ENCODE results near the gene SLC31A1. TPM values are rescaled to one million over a fixed set of nuclear protein-coding genes. Genes with fewer than 3 reads are reported as not detected.

Gene SLC31A1
- total RNA-seq, 1 experiment from 2014 or later, result 27.2 TPM

DNA sequence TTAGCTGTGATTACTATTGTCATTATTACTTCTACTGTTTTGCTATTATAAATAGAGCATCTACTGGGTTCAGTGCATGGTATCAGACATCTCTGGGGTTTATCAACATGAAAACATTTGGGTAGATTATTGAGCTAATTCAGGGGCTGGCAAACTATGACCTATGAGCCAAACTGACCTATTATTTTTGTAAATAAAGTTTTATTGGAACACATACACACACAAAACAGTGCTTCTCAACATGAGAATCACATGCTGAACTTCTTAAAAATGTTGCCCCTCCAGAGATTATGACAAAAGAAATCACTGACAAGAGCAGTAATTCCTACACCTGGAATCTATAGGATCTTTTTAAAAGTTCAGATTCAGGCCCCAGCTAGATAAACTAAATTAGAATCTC is 40.2 kb upstream of the SLC31A1 start:
- ChIA-PET POLR2A (ENCODE audit: unreplicated experiment) (no interaction called here), CTCF (no interaction called here)
- no peaks in the 10 kb centered on the region for H4K20me1 ChIP-seq (ENCODE audit: insufficient read depth)
- DNase-seq, result no peak
- TF ChIP-seq, protein P1, sequence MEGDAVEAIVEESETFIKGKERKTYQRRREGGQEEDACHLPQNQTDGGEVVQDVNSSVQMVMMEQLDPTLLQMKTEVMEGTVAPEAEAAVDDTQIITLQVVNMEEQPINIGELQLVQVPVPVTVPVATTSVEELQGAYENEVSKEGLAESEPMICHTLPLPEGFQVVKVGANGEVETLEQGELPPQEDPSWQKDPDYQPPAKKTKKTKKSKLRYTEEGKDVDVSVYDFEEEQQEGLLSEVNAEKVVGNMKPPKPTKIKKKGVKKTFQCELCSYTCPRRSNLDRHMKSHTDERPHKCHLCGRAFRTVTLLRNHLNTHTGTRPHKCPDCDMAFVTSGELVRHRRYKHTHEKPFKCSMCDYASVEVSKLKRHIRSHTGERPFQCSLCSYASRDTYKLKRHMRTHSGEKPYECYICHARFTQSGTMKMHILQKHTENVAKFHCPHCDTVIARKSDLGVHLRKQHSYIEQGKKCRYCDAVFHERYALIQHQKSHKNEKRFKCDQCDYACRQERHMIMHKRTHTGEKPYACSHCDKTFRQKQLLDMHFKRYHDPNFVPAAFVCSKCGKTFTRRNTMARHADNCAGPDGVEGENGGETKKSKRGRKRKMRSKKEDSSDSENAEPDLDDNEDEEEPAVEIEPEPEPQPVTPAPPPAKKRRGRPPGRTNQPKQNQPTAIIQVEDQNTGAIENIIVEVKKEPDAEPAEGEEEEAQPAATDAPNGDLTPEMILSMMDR (conservative IDR thresholded peaks at IDR 0.05), result no peak
- TF ChIP-seq EZH2 (IDR thresholded peaks at IDR 0.05; ENCODE audit: low read depth), result no peak
- no peak overlapping the region for H3K4me3 ChIP-seq
- no peaks in the 10 kb centered on the region for H3K9me2 ChIP-seq (ENCODE audit: insufficient read depth)
- BruUV-seq (replicated peaks), result no TSS peak
- H2AFZ ChIP-seq, result no peak overlapping the region
- no peaks in the 10 kb centered on the region for H3K27me3 ChIP-seq (ENCODE audit: insufficient read depth, low read depth)
- H3K27ac ChIP-seq, result no peak overlapping the region
- no peaks in the 10 kb centered on the region for H3K79me2 ChIP-seq (ENCODE audit: low read depth)
- no peaks in the 10 kb centered on the region for H3F3A ChIP-seq (ENCODE audit: insufficient read depth, low read depth)
- H3K4me1 ChIP-seq (replicated peaks; ENCODE audit: insufficient read depth), result no peaks in the 10 kb centered on the region
- H3K9me3 ChIP-seq (ENCODE audit: insufficient read depth, low read depth), result peaks cover under 1% of the 10 kb centered on the region; the same call in 1 of the 2 replicates
- intact Hi-C loops (cut with micrococcal nuclease; ENCODE audit: unreplicated experiment), result no loop called here
- H3K4me2 ChIP-seq, result no peak overlapping the region
- peaks cover 61% of the 10 kb centered on the region for H3K36me3 ChIP-seq (ENCODE audit: low read depth)

DNA sequence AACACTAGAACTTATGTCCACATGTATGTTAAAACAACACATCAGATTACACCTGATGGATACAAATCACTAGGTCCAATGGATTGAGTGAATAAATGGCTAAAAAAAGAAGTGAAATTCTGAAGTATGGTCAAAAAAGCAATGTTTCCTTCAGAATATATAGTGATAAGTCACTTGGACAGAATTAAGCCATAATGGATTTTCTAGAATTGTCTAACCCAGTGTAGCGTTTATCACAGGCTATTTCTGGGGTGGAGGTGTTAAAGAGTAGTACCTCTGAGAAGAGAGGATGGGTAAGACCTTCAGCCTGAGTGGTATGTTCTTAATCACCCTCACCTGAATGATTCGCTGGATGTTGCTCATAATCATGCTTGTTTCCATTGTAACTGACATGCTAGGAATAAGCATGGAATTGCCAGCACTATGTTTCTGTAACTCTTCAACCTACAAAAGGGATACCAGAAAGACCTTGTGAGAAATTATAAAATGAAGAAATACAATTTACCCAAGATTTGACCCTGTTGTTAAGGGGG is 37.3 kb upstream of the SLC31A1 start:
- H3F3A ChIP-seq (ENCODE audit: insufficient read depth, low read depth), result peaks cover 14% of the 10 kb centered on the region
- no peaks in the 10 kb centered on the region for H4K20me1 ChIP-seq (ENCODE audit: insufficient read depth)
- DNase-seq, result no peak
- CTCF ChIA-PET, result no interaction called here
- intact Hi-C loops (cut with micrococcal nuclease; ENCODE audit: unreplicated experiment), result no loop called here
- H3K4me3 ChIP-seq, result no peak overlapping the region
- TF ChIP-seq, protein P1 (conservative IDR thresholded peaks at IDR 0.05), result no peak
- TF ChIP-seq EZH2 (IDR thresholded peaks at IDR 0.05; ENCODE audit: low read depth), result no peak
- H3K79me2 ChIP-seq (ENCODE audit: low read depth), result no peaks in the 10 kb centered on the region
- H3K4me1 ChIP-seq (replicated peaks; ENCODE audit: insufficient read depth), result peaks cover 16% of the 10 kb centered on the region
- H3K36me3 ChIP-seq (ENCODE audit: low read depth), result peaks cover 51% of the 10 kb centered on the region
- H3K27ac ChIP-seq, result no peak overlapping the region
- POLR2A ChIA-PET (ENCODE audit: unreplicated experiment), result no interaction called here
- H3K27me3 ChIP-seq (ENCODE audit: insufficient read depth, low read depth), result no peaks in the 10 kb centered on the region
- no TSS peak for BruUV-seq (replicated peaks)
- H3K9me3 ChIP-seq (ENCODE audit: insufficient read depth, low read depth), result no peaks in the 10 kb centered on the region
- H3K4me2 ChIP-seq, result no peak overlapping the region
- no peaks in the 10 kb centered on the region for H3K9me2 ChIP-seq (ENCODE audit: insufficient read depth)
- no peak overlapping the region for H2AFZ ChIP-seq

DNA sequence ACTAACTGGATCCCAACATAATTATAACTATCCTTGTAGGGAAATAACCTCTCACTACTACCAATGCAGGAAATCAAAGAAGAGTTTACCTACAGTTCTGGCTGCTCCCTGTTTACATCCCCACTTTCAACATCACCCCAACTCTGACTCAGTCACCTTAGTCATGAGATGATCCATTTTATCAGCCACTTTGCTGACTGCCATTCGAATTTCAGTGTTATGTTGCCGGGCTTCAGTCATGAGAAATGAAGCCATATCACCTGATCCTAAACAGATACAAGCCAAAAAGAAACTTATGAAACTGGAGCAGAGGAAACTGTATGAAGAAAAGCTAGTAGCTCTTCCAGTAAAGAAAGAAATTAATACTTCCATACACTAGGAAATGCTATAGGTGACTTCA is 36.8 kb upstream of the SLC31A1 start:
- peaks cover 14% of the 10 kb centered on the region for H3F3A ChIP-seq (ENCODE audit: insufficient read depth, low read depth)
- no peaks in the 10 kb centered on the region for H3K27me3 ChIP-seq (ENCODE audit: insufficient read depth, low read depth)
- H3K4me3 ChIP-seq, result no peak overlapping the region
- no peaks in the 10 kb centered on the region for H3K79me2 ChIP-seq (ENCODE audit: low read depth)
- no peak for DNase-seq
- H2AFZ ChIP-seq, result no peak overlapping the region
- peaks cover 48% of the 10 kb centered on the region for H3K36me3 ChIP-seq (ENCODE audit: low read depth)
- peaks cover 16% of the 10 kb centered on the region for H3K4me1 ChIP-seq (replicated peaks; ENCODE audit: insufficient read depth)
- H3K4me2 ChIP-seq, result no peak overlapping the region
- TF ChIP-seq, protein P1 (conservative IDR thresholded peaks at IDR 0.05), result no peak
- no peak for TF ChIP-seq EZH2 (IDR thresholded peaks at IDR 0.05; ENCODE audit: low read depth)
- H3K9me3 ChIP-seq (ENCODE audit: insufficient read depth, low read depth), result no peaks in the 10 kb centered on the region
- intact Hi-C loops (cut with micrococcal nuclease; ENCODE audit: unreplicated experiment), result no loop called here
- no peaks in the 10 kb centered on the region for H4K20me1 ChIP-seq (ENCODE audit: insufficient read depth)
- ChIA-PET POLR2A (ENCODE audit: unreplicated experiment) (no interaction called here), CTCF (no interaction called here)
- BruUV-seq (replicated peaks), result no TSS peak
- no peaks in the 10 kb centered on the region for H3K9me2 ChIP-seq (ENCODE audit: insufficient read depth)
- no peak overlapping the region for H3K27ac ChIP-seq

Measured in PC-9 (cell line).